GM18498 (cell line): ENCODE measurements around the gene SUSD3.

Source experiments
- ATAC-seq: cut with Tn5 transposase; IDR thresholded peaks from one replicate; pipeline ENCODE4 v1.9.1; 2021; ENCODE audit warnings: mild to moderate bottlenecking, moderate library complexity; ENCODE audit not compliant: unreplicated experiment

The SUSD3 gene

DNA sequence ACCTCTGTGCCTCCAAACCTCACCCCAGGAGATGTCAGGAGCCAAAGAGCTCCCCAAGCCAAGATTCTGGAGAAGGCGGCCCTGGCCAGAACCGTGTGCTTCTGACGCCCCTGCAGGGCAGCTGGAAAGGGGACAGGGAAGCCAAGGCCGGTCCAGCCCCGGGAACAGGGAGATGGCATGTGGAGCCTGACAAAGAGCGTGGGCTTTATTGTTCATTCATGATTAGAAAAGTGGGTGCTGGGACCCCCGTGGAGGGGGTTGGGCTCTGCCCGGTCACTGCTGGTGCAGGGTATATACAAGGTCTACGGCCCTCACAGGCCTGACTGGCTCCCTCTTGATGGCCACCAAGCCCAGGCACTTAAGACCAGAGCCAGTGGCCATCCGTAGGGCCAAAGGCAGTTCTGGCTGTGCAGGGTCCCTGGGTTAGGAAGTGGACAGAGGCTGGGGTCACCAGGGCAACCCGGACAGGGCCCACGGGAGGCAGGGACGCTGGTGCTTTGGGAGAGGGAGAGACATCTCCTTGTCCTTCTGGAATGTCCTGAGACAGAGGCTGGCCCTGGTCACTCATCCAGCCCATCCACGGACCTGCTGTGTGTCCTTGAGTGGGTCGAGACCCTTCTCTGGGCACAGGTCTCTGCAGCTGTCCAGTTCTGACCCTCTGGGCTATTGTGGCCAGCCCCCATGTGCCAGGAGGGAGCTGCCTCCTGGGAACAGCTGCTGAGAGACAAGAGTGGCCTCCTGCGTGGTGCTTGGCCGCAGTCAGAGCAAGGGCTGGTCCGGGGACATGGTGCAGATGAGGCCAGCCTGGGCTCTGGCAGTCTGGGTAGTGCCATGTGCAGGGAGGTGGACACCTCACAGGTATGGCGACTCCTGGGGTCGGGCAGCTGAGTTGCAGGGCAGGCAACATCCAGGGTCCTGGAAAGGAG, 63.1 kb downstream of the SUSD3 start:
- no peak for ATAC-seq

DNA sequence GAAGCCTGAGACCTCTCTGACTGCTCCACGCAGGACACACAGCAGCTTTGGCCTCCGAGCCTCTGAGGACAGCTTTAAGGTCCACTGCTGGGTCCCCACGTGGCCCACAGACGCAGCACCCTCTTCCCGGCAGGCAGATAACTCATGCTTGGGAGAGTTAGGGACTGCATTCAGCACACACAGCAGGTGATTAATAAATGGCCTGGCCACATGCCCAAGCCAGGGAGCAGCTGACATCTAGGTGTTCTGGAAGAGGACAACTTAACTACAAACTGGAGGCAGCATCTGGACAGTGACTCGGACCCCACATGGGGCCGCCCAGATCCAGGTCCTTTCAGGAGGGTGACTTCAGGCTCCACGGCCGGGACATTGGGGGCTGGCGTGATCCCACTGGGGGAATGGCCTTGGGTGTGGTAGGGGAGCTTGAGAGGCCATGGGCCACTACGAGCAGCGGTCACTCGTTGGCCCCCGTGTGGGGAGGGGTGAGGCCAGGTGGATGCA, 64.3 kb downstream of the SUSD3 start:
- ATAC-seq: no peak

DNA sequence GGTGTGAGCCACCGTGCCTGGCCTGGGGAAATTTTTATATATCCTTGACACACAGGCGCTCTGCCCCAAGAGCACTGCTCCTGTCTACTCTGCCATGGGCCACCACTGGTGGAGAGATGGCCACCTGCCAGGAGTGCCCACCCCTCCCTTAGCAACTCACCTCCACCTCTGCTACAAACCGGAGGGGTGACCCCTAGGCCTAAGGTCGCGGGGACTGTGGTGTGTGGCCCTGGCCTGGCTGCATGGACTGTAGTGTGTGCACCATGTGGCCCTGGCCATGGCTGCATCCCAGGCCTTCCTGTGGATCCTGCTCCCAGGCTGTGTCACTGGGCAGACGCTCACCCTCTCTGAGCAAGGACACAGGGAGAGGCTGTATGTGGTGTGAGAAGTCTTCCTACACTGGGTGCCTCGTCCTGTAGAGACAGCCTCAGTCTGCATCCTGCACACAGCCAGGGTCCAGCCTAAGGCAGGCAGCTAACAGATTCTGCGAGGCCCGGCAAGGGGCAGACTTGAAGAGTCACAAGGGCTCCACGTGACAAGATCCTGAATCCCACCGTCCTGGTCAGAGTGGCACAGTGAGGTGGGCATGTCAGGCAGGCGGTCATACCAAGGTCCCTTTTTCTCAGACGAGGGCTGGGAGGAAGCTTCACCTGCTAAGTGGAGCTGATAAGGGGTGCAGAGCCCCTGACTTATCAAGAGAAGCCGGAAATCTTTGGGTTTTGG, 65.2 kb downstream of the SUSD3 start:
- ATAC-seq: no peak

DNA sequence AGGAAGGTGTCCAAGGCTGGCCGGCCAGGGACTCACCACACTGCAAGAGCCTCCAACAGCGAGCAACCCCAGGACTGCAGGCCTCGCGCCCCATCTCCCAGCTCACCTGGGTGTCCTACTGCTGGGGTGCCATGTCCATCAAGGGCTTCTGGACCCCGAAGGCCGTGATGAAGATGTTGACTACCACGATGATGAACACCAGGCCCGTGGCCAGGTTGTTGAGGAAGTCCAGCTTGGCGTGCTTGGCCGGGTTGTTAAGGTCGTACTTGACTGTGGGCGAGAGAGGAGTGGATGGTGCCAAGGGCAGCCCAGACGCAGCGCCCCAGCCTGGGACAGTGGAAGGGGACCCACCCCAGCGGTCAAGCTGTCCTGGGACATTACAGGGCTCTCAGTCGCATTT, 66.3 kb downstream of the SUSD3 start:
- ATAC-seq: no peak

DNA sequence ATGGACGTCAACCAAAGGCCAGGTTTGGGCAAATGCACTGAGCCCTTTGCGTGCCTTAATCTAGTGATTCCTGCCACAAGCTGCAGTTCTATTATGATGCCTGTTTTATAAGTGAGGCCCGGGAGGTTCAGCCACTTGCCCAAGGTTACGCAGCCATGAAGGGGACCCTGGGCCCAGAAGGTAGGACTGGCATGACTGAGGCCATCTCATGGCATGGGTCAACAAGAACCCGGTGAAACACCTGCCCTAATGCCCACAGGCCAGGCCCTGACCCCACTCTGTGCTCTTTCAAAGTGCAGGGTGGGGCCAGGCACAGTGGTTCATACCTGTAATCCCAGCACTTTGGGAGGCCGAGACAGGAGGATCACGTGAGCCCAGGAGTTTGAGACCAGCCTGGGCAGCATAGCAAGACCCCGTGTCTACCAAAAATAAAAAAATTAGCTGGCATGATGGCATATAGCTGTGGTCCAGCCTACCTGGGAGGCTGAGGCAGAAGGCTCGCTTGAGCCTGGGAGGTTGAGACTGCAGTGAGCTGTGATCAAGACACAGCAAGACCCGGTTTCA, 66.9 kb downstream of the SUSD3 start:
- no peak for ATAC-seq

DNA sequence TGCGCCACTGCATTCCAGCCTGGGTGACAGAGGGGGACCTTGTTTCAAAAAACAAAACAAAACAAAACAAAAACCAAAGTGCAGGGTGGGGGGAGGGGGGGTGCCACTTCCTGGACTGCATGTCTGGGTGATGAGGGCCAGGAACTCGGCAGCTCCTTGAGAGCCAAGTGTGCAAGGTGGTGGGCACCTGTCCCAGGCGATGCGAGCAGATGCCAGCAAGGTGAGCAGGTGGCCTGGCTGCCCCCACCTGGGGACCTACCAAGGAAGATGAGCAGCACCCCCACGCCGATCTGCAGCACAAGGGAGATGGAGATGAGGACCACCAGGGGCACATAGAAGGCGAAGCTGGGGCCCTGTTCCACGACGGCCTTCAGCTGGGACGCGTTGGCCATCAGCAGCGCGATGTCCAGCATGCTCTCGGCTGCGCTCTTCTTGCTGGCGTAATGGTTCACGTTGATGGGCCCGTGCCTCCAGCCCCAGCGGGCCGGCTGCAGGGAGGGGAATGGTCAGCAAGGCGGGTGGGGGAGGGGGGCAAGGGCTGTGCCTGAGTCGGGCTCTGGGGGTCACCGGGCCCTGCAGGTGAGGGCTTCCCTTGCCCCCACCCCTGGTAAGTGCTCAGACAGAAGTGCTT, 67.8 kb downstream of the SUSD3 start:
- no peak for ATAC-seq

DNA sequence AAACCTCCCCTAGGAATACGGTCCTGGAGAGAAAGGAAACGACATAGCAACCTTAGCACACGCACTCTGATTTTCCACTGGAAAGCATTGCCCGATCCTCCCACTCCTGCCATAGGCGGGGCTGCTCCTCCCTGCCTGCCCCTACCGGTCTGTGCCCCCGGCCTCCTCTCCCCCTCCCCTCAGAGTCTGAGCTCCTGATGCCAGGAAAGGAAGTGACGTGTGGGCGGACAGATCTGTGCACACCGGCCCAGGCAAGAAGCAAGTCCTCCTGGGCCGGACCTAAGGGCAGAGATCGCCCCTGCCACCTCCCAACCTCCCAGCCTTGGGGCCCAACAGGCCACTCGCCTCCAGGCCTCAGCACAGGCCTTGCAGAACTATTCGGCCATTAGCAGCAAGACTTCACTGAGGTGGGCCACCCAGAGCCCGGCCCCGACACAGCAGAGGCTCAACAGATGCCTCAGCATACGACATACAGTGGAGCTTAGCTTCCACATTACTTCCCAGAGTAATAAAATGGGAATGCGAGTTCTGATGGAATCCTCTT, 68.4 kb downstream of the SUSD3 start:
- ATAC-seq: no peak

DNA sequence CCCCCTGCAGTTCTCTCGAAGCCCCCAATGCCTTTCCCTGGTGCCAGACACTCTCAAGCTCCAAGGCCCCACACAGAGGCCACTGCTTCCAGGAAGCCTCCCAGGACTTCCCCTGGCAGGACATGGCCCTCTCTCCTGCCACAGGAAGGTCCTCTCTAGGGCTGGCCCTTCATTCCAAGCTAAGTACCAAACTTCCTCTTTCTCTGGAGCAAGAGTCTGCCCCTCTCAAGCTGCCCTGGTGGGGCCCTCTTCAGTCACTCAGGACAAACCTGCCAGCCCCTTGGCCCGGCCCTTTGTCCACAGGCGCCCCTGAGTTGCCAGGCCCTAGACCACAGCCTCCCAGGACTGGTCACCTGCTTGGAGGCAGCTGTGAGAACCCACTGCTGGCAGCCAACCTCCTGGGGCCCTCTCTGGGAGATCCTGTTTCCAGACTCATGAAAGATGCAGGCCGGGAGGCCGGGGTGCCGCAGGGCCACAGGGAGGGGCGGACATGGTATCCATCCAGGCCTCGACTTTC, 69.0 kb downstream of the SUSD3 start:
- no peak for ATAC-seq

DNA sequence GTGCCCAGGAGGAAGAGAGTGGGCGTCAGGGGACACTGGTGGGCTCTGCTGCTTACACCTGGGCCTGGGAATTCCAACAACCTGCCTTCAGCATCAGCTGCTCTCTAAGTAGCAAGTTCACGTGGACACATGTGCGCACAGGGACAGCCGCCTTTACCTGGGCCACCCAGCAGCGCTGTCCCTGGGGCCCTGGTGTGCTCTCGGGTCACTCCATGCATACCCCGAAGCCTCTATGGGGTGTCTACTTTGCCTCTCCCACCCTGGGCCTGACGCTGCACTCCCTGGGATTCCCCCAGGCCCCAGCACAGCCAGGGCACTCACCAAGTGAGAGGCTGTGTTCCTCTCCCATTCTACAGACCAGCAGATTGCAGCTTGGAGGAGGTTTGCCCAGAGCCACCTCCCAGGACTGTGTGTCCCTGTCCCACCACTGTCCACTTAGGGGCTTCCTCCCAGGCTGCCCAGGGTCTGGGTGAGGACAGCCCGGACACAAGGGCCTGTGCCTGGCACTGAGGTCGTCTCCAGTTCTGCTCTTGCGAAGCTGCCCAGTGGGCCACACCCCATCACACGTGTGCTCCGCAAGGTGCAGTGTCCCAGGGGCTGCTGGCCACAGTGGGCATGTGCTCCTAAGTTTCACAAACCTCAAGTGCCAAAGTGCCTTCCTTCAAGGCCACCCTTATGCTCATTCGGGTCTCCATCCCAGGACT, 69.7 kb downstream of the SUSD3 start:
- ATAC-seq: no peak

DNA sequence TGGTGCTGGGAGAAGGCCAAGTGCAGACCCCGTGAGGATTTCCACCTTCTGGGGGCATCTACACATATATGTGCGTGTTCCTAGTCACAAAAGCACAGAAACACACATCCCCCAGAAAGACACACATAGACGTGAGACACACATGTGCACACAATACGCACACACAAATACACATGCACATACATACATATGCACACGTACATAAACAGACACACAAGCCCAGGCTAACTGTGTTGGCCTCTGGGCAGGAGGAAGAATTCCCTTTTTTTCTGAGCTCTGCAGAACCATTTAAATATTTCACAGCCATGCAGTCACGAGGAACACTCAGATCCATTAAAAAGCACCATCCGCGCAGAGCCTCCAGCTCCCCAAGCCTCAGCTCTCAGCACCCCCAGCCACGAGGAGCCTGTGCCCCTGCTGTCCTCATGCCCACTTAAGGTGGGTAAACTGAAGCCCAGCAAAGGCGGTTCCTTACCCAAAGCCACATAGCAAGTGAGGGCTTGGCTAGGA, 70.3 kb downstream of the SUSD3 start:
- no peak for ATAC-seq

DNA sequence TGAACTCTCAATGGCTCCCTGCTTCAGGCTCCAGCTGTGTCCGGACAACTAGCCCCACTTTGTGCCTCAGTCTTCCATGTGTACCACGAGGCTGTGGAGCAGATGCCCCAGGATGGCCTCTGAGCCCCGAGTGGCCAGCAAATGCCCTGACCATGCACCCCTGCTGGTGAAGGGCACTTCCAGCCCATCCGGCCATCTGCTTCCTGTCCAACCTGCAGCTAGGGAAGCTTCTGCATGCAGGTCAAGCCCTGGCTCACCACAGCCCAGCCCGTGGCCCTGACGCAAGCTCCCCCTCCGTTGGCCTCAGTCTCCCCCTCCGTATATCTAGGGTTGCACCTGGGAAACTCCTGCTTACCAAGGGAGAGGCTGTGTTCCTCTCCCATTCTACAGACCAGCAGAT, 70.8 kb downstream of the SUSD3 start:
- no peak for ATAC-seq

DNA sequence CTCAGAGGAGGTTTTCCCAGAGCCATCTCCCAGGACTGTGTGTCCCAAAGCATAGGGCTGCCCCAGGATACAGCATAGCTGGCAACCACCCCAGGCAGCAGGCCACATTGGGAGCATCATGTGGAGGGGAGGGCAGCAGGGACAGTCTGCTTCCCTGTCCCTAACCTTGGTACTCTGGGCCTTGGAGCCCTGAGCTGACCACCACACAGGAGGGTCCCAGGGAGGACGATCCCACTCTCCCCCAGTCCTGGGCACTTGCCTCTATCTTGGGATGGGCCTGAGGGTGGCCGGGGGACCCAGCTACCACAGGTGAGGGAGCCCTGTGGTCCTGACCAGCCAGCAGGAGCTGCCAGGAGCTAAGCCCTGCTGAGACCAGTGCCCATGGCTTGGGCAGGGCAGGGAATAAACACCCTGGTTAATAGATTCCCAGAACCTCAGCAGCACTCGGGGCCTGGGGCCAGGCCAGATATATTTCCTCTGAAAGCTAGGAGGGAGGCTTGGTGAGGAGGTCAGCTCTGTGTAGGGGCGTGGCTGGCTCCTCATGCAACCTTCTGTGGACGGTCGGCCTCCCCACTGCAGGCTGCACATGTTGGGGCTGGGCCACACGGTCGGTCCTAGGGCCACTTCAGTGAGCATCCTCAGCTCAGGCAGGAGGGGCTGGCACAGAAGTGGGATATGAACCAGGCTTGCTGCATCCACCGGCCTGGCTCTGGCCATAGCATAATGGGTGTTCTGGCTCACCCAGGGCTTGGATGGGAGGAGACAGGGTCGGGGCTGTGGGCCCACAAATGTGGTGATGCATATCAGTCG, 71.4 kb downstream of the SUSD3 start:
- ATAC-seq: no peak

DNA sequence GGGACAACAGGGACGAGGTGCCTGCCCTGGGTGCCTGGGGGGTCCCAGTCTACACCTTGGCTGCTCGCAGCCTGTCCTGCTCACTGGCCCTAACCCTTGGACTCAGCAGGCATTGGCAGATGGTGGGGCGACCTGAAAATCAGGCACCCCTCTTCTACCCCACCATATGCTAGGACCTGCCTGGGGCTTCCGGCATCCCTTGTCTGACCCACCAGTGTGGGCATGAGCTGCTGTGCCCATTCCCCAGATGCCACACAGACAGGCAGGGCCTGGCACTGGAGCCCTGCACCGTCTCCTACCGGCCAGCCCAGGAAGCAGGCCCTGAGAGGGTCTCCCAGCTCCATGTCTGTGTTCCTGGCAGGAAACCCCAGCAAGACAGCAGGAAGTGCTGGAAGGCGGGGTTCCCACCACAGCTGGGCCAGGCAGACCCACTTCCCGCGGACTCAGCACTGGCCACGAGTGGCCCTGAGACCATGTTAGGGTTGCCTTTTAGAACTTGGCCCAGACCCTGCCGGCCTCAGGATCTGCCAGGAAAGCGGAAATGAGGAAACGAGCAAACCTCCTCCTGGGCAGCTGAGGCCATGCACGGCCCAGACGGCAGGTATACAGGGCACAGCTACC, 72.5 kb downstream of the SUSD3 start:
- no peak for ATAC-seq

DNA sequence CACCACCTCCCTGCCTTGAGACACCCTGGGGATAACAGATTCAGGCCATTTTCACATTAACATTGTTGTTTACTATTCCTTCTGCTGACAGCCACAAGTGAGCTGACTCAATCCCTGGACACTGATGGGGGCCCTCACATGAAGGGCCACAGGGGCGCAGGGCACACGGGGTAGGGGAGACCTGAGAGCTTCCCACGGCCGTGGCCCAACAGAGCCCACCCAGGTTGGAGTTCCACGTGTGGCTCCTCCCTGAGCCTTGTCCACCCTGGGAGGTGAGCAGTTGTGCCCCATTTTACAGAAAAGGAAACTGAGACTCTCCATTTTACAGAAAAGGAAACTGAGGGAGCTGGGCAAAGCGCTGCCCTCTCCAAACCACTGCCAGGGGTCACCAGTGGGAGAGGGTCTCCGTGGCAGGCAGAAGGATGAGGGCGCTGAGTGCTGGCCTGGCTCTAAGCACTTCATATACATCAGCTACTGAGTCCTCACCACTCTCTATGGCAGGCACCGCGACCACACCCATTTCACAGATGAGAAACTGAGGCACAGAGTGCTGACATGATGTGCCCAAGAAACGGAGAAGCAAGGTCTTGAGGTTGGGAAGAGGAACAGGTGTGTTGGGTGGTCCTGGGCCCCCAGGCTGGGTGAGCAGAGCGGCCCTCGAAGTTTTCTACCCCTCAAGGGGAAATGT, 73.2 kb downstream of the SUSD3 start:
- ATAC-seq: no peak

DNA sequence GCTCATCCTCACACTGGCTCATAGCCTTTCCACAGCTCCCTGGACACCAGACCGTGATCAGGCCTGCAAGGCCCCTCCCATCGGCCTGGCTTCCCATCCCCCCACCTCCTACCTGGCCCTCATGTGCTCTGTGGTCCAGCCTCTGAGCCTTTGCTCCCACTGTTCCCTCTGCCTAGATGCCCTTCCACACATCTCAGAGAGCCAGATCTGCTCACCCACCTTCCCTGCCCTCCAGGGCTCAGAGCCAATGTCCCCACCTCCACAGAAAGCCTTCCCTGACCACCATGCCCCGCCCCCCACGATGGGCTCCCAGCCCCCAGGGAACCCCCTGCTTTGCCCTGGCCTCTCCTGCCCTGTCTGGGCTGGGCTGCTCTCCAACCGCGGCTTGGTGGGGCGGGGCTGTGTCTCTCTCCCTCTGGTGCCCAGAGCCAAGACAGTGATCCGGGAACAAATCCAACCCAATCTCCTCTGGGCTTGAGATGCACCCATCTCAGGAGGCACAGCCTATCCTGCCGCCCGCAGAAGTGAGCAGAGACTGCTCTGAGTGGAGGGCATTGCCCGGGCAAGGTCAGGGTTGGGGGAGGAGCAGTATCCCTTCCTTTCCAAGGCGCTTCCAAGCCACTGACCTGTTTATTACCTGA, 73.9 kb downstream of the SUSD3 start:
- ATAC-seq: no peak

DNA sequence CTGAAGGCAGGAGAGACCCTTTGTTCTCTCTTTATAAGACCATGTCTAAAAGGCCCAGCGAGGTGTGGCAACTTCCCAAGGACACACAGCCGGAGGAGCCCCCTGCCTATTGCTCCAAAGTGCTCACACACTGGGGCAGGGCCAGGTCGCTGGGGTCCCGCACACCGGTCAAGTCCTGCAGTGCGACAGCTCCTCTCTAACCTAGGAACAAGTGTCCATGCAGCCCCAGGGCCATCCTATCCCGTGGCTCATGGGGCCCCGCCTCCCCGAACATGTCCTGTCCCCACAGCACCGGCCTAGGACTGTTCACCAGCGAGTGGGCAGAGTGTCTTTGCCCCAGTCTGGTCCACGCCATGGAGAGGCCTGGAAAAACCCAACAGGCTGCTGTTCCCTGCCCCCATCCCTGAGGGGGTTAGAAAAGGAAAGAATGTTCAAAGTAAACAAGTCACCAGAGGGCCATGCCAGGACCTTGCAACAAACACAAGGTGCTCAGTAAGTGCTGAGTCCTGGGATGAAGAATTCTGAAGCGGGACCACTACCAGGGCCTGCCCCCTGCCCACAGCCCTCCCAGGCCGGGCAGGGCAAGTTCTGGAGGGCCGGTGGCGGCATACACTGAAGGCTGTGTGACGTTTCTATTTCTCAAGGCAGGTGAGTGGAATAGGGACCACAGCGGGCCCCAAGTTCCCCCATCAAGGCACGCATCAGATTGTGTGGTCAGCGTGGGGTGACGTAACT, 74.6 kb downstream of the SUSD3 start:
- no peak for ATAC-seq

DNA sequence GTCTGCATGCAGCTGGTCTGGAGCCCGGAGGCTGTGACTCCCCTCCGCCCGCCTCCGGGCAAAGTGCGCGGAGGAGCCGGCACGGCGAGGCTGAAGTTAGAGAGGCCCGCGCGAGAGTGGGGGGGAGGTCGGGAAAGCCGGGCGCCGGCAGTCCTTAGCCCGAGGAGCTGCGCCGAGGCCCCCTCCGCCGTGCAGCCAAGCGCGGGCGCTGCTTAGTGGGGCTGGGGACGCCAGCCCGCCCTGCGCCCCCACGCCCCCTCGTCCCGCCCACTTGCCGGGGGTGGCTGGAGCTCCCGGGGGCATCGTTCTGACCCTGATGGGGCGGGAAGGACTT, 75.1 kb downstream of the SUSD3 start:
- peak; percentile 37 for ATAC-seq
